ENCODE results near the gene IQUB.
A peak's percentile ranks its signal among the peaks of the same experiment; 100 is the strongest.

Gene IQUB

DNA sequence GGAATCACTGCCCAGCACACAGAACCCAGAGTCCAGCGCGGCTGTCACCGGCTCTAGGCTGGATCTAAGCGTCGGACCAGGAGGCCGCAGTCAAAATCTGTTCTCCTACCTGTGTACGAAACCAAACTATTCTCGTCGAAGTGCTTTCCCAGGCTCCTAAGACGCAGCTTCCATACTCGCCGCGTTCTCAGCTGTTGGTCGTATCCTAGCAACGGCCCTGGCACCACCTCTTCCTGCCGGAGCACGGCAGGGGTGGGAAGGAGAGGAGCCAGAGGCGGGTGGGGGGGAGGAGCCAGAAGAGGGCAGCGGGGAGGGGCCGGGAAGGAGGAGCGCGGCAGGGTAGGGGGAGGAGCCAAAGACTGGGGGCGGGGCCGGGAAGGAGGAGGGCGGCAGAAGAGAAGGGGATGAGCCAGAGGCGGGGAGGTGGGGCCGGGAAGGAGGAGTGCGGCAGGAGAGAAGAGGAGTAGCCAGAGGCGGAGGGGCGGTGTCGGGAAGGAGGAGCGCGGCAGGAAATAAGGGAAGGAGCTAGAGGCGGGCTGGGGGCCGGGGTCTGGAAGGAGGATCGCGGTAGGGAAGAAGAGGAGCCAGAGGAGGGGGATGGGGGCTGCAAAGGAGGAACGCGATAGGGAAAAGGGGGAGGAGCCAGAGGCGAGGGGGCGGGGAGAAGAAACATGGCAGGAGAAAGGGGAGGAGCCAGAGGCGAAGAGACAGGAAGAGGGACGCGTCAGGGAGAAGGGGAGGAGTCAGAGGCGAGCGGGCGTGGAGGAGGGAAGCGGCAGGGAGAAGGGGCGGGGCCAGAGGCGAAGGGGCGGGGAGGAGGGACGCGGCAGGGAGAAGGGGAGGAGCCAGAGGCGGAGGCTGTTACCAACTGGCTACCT is at the start of gene IQUB:
IQUB (minus strand) TSS at position 213 of the 878 bp plus-strand sequence. CDS start 22,255 bp downstream, outside the sequence.
- no peaks in the 10 kb centered on the region for H3K9me3 Mint-ChIP-seq
- peaks cover 16% of the 10 kb centered on the region for H3K27me3 Mint-ChIP-seq
- peaks cover 31% of the 10 kb centered on the region for H3K4me1 Mint-ChIP-seq
- peak within 1 kb of the TSS; percentile 91 for H3K4me3 Mint-ChIP-seq
- peak within 1 kb of the TSS; percentile 53 for H3K27ac Mint-ChIP-seq
- no peaks in the 10 kb centered on the region for H3K36me3 Mint-ChIP-seq

GRCh38 chr7:123583821-123584220 is 49.4 kb upstream of the IQUB start:
- no peaks in the 10 kb centered on the region for H3K4me1 Mint-ChIP-seq
- no peaks in the 10 kb centered on the region for H3K36me3 Mint-ChIP-seq
- peaks cover 15% of the 10 kb centered on the region for H3K27me3 Mint-ChIP-seq
- H3K27ac Mint-ChIP-seq: no peak overlapping the region
- no peak overlapping the region for H3K4me3 Mint-ChIP-seq
- H3K9me3 Mint-ChIP-seq: no peaks in the 10 kb centered on the region

- H3K4me1 Mint-ChIP-seq: no peaks in the 10 kb centered on the region
Observed at GRCh38 chr7:123581162-123581459, 46.7 kb upstream of the IQUB start.

DNA sequence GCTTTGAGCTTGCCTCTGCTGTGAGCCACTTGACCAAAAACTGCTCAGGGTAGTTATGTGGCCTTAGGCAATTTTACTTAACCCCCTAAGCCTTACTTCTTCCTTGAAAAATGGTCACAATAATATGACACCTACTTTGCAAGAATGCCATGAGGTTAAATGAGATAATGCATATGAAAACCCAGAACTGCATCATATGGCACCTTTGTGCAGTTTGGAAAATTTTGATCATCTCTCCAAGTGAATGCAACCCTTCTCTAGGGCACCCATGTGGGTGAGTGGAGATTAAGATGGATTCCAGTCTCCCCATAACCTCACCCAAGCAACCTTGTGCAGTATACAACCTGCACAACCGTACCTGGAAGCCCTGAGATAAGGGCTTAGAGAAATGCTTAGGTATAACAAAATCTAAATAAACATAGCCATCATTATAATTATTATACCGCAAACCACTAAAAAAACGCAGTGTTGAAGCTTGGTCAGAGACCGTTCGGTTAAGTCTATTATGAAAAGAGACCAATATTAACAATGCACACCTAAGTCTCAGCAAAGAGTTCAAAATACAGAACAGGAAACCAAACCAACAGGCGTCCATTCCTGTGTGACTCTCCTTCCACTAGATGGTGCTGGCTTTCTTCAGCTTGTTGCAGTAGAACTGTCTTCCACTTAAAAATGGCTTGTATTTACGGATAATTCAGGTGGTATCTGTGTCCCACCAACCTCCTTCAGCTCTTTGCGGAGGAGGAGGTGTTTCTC is 46.2 kb upstream of the IQUB start:
- Mint-ChIP-seq H3K4me1 (no peaks in the 10 kb centered on the region), H3K27me3 (peaks cover 17% of the 10 kb centered on the region), H3K27ac (no peak overlapping the region), H3K4me3 (no peak overlapping the region), H3K9me3 (no peaks in the 10 kb centered on the region), H3K36me3 (no peaks in the 10 kb centered on the region)

More at GRCh38 chr7:123581162-123581459, 46.7 kb upstream of the IQUB start:
- no peak overlapping the region for H3K4me3 Mint-ChIP-seq
- no peaks in the 10 kb centered on the region for H3K36me3 Mint-ChIP-seq
- no peaks in the 10 kb centered on the region for H3K9me3 Mint-ChIP-seq
- peaks cover 17% of the 10 kb centered on the region for H3K27me3 Mint-ChIP-seq
- H3K27ac Mint-ChIP-seq: no peak overlapping the region

DNA sequence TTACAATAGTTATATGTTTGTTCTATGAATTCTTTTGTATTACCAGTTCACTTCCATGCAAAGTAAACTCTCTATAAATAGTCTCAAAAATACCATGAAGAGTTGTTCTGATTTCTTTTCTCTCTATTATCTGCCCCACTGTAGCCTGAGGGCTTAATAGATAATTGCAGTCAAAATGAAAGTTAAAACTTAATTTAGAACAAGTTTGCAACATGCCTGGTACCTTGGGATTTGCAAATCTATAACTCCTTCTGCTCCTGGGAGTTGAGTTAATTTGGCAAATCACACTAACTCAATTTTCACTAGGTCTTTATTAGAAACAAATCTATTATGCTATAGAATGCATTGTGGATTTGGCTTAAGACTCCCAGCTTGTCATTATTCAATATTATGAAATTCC is 45.0 kb upstream of the IQUB start:
- H3K4me3 Mint-ChIP-seq: no peak overlapping the region
- no peaks in the 10 kb centered on the region for H3K9me3 Mint-ChIP-seq
- no peaks in the 10 kb centered on the region for H3K4me1 Mint-ChIP-seq
- H3K27ac Mint-ChIP-seq: no peak overlapping the region
- no peaks in the 10 kb centered on the region for H3K36me3 Mint-ChIP-seq
- H3K27me3 Mint-ChIP-seq: peaks cover 17% of the 10 kb centered on the region

GRCh38 chr7:123573896-123574467 is 39.6 kb upstream of the IQUB start:
- H3K27me3 Mint-ChIP-seq: peaks cover 7% of the 10 kb centered on the region
- H3K4me1 Mint-ChIP-seq: no peaks in the 10 kb centered on the region
- no peak overlapping the region for H3K4me3 Mint-ChIP-seq
- no peaks in the 10 kb centered on the region for H3K9me3 Mint-ChIP-seq
- no peaks in the 10 kb centered on the region for H3K36me3 Mint-ChIP-seq
- no peak overlapping the region for H3K27ac Mint-ChIP-seq

DNA sequence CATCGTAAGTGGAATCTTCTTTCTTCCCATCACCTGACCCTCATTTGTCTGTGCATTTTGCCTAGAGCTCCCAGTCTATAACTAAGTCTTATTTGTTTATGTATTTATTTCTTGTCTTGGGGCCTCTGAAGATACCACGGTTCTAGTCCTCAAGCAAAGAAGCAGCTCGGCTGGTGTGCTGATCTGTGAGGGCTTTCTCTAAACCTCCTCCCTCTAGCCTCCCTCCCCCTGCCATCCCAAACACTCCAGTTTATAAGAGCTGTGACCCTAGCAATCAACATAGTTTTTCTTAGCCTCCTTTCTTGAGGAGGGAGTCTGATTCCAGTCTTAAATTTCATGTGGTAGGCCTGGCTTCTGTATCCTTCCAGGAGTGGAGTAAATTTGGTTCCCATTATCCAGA is 38.9 kb upstream of the IQUB start:
- H3K27me3 Mint-ChIP-seq: peaks cover 5% of the 10 kb centered on the region
- H3K36me3 Mint-ChIP-seq: no peaks in the 10 kb centered on the region
- H3K4me1 Mint-ChIP-seq: no peaks in the 10 kb centered on the region
- no peak overlapping the region for H3K4me3 Mint-ChIP-seq
- no peak overlapping the region for H3K27ac Mint-ChIP-seq
- H3K9me3 Mint-ChIP-seq: no peaks in the 10 kb centered on the region

GRCh38 chr7:123571684-123572083 is 37.3 kb upstream of the IQUB start:
- no peaks in the 10 kb centered on the region for H3K36me3 Mint-ChIP-seq
- H3K9me3 Mint-ChIP-seq: no peaks in the 10 kb centered on the region
- no peaks in the 10 kb centered on the region for H3K4me1 Mint-ChIP-seq
- no peak overlapping the region for H3K27ac Mint-ChIP-seq
- peaks cover 1% of the 10 kb centered on the region for H3K27me3 Mint-ChIP-seq
- no peak overlapping the region for H3K4me3 Mint-ChIP-seq

DNA sequence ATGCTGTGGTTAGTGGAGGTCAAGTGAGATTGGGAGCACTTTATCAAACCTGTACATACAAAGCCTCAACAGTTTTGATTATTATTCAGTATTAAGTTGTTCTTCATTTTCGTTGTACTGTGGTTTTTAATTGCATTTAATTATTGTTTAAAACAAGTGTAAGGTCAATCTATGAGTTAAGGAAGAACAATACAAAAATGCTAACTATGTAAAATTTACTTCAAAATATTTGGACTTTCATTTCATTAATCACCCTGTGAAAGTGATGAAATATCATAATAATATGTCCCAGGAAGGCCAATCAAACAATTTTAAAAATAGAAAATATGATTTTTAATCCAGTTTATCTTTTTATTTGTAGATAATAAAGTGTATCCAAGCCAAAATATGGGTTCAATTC is 36.8 kb upstream of the IQUB start:
- no peaks in the 10 kb centered on the region for H3K9me3 Mint-ChIP-seq
- peaks cover 1% of the 10 kb centered on the region for H3K27me3 Mint-ChIP-seq
- no peak overlapping the region for H3K27ac Mint-ChIP-seq
- H3K4me1 Mint-ChIP-seq: no peaks in the 10 kb centered on the region
- H3K4me3 Mint-ChIP-seq: no peak overlapping the region
- no peaks in the 10 kb centered on the region for H3K36me3 Mint-ChIP-seq

- Mint-ChIP-seq H3K27ac (no peak overlapping the region), H3K4me3 (no peak overlapping the region), H3K9me3 (no peaks in the 10 kb centered on the region), H3K27me3 (peaks cover 1% of the 10 kb centered on the region), H3K36me3 (no peaks in the 10 kb centered on the region), H3K4me1 (no peaks in the 10 kb centered on the region)
Observed at GRCh38 chr7:123570390-123571182, 36.2 kb upstream of the IQUB start.

DNA sequence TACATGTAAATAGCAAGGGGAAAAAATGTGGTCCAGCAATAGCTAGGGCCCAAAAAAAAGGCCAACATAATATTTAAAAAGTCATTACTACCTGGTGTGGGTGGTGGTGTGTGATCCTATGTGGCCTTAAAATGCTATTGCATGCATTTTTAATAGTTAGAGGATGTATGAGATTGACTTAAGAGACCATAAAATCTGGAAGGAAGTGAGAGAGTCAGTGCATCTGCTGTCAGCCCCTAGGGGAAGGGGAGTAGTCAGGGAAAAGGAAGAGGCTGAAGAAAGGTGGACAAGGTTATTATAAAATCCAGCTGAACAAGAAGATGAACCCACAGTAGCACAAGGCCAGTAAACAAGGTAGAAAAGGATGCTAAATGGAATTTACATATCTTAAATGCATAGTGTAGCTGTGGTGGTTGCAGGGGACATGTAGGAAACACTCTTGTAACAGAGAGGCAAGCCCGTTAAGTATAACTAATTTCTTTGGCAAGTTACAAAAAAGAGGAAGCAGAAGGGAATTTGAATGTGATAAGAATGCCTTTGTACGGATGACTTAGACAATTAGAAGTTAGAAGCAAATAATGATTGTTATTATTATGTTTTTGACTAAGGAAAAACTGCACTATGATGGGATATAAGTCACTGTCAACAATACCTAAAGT is 35.1 kb upstream of the IQUB start:
- H3K27ac Mint-ChIP-seq: peak overlapping the region; percentile 2

GRCh38 chr7:123562121-123562520 is 27.7 kb upstream of the IQUB start:
- Mint-ChIP-seq H3K27ac (no peak overlapping the region), H3K4me1 (no peaks in the 10 kb centered on the region), H3K36me3 (peaks cover 3% of the 10 kb centered on the region), H3K9me3 (no peaks in the 10 kb centered on the region), H3K4me3 (no peak overlapping the region), H3K27me3 (no peaks in the 10 kb centered on the region)

More for the DNA sequence above, 35.1 kb upstream of the IQUB start:
- H3K4me1 Mint-ChIP-seq: no peaks in the 10 kb centered on the region
- H3K36me3 Mint-ChIP-seq: no peaks in the 10 kb centered on the region
- H3K4me3 Mint-ChIP-seq: no peak overlapping the region
- H3K27me3 Mint-ChIP-seq: peaks cover 1% of the 10 kb centered on the region
- no peaks in the 10 kb centered on the region for H3K9me3 Mint-ChIP-seq

- H3K36me3 Mint-ChIP-seq: peaks cover 5% of the 10 kb centered on the region
- H3K27ac Mint-ChIP-seq: peak overlapping the region; percentile 71
- H3K4me1 Mint-ChIP-seq: peaks cover 5% of the 10 kb centered on the region
- H3K9me3 Mint-ChIP-seq: no peaks in the 10 kb centered on the region
- no peaks in the 10 kb centered on the region for H3K27me3 Mint-ChIP-seq
- H3K4me3 Mint-ChIP-seq: no peak overlapping the region
Observed at GRCh38 chr7:123558289-123558874, 24.0 kb upstream of the IQUB start.

- Mint-ChIP-seq H3K4me1 (peaks cover 11% of the 10 kb centered on the region), H3K27me3 (no peaks in the 10 kb centered on the region), H3K36me3 (peaks cover 12% of the 10 kb centered on the region), H3K9me3 (no peaks in the 10 kb centered on the region), H3K27ac (peak within 1 kb of the TSS; percentile 71), H3K4me3 (no peak within 1 kb of the TSS)
Observed at GRCh38 chr7:123557398-123558288, 23.2 kb upstream of the IQUB start, which contains the start of gene NDUFA5. TSS of gene NDUFA5 (minus strand) at chr7:123557818. CDS start at chr7:123557795, 23 bp downstream.

Measured in activated naive CD4-positive, alpha-beta T cell treated with anti-CD3 and anti-CD28 coated beads, Interleukin-2, amount 50 U/mL, for 24 hours (primary cell).